ENCODE measurements around the gene DDX6.
"Not testable (repeated sequence)": the region's sequence is repeated elsewhere in the genome, so short reads cannot be mapped to it uniquely, and the experiment has no call there.

DDX6 gene

GRCh38 chr11:118820412-118821357 lies 29.7 kb upstream of the DDX6 start:
- TF ChIP-seq GLIS3 (CRISPR knock-in tag; IDR thresholded peaks at IDR 0.05) (no peak), TCF4 (CRISPR knock-in tag; IDR thresholded peaks at IDR 0.05; ENCODE audit: borderline replicate concordance) (no peak), ZNF70 (CRISPR knock-in tag; IDR thresholded peaks at IDR 0.05) (no peak), ZC3H10 (CRISPR knock-in tag; IDR thresholded peaks at IDR 0.05) (no peak), ZNF8 (CRISPR knock-in tag; IDR thresholded peaks at IDR 0.05) (no peak), CSDC2 (CRISPR knock-in tag; IDR thresholded peaks at IDR 0.05) (no peak), CSRNP3 (CRISPR knock-in tag; IDR thresholded peaks at IDR 0.05) (no peak), TOX (CRISPR knock-in tag; IDR thresholded peaks at IDR 0.05; ENCODE audit: borderline replicate concordance) (no peak), CREB5 (CRISPR knock-in tag; IDR thresholded peaks at IDR 0.05; ENCODE audit: low read depth) (no peak), ESRRG (CRISPR knock-in tag; IDR thresholded peaks at IDR 0.05) (no peak), ZNF565 (CRISPR knock-in tag; conservative IDR thresholded peaks at IDR 0.05; ENCODE audit: low read depth) (no peak), OSR1 (CRISPR knock-in tag; IDR thresholded peaks at IDR 0.05) (no peak), PATZ1 (CRISPR knock-in tag; IDR thresholded peaks at IDR 0.05; ENCODE audit: borderline replicate concordance) (no peak), RARB (CRISPR knock-in tag; IDR thresholded peaks at IDR 0.05) (no peak), ARNTL (CRISPR knock-in tag; IDR thresholded peaks at IDR 0.05; ENCODE audit: borderline replicate concordance, low read depth) (no peak), BACH2 (CRISPR knock-in tag; IDR thresholded peaks at IDR 0.05; ENCODE audit: borderline replicate concordance) (no peak), POU6F1 (CRISPR knock-in tag; IDR thresholded peaks at IDR 0.05; ENCODE audit: borderline replicate concordance, low read depth) (no peak), SNAI2 (CRISPR knock-in tag; IDR thresholded peaks at IDR 0.05) (no peak), ISL1 (CRISPR knock-in tag; IDR thresholded peaks at IDR 0.05) (no peak)
- ATAC-seq, result peak; percentile 75

- not testable (repeated sequence) for ATAC-seq
Measured at GRCh38 chr11:118820025-118820379, 29.0 kb upstream of the DDX6 start.

- peak; percentile 58 for ATAC-seq
- TF ChIP-seq ZC3H10 (CRISPR knock-in tag; IDR thresholded peaks at IDR 0.05) (no peak), TOX (CRISPR knock-in tag; IDR thresholded peaks at IDR 0.05; ENCODE audit: borderline replicate concordance) (no peak), CSDC2 (CRISPR knock-in tag; IDR thresholded peaks at IDR 0.05) (no peak), POU6F1 (CRISPR knock-in tag; IDR thresholded peaks at IDR 0.05; ENCODE audit: borderline replicate concordance, low read depth) (no peak), PPARA (CRISPR knock-in tag; IDR thresholded peaks at IDR 0.05; ENCODE audit: borderline replicate concordance) (no peak), ISL1 (CRISPR knock-in tag; IDR thresholded peaks at IDR 0.05) (no peak), ESRRG (CRISPR knock-in tag; IDR thresholded peaks at IDR 0.05) (no peak), ZNF8 (CRISPR knock-in tag; IDR thresholded peaks at IDR 0.05) (no peak)
Measured at GRCh38 chr11:118819334-118820024, 28.5 kb upstream of the DDX6 start.
